NCI-H82 (cell line): ENCODE measurements around the gene IGFBP7.

Source experiments
- DNase-seq: peaks from one replicate; lab custom pipeline; 2025; lab: John Stamatoyannopoulos, UW

The IGFBP7 gene

DNA sequence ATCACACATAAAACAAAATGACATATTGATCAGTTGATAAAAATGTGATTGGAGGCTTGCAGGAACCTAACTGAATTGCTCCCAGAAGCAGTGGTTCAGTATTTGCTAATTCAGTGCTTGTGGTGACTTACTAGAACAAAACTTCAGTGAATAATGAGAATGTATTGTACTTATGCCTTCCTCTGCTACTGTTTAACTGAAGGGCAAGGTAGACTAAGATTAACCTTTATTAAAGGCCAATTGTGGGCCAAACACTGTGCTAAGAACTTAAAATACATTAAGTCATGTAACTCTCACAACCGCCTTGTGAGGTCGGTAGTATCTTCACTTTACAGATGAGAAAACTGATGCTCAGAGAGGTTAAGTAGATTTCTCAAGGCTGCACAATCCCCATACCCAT is 14.9 kb downstream of the IGFBP7 start:
- DNase-seq, result no peak

DNA sequence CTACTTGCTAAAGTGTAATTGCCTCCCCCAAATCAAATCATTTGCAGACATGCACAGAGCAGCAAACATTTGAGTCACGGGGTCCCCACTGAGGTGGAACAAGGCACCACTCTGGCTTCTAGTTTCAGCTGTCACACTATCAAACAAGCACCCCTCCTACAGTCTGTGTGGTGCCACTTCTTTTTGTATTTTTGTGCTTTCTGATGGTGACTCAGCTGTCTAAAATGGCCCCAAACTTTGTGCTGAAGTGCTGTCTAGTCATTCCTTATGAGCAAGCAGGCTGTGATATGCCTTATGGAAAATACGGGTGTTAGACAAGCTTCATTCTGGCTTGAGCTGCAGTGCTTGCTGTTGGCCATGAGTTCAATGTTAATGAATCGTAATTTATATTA is 15.4 kb downstream of the IGFBP7 start:
- DNase-seq, result no peak

DNA sequence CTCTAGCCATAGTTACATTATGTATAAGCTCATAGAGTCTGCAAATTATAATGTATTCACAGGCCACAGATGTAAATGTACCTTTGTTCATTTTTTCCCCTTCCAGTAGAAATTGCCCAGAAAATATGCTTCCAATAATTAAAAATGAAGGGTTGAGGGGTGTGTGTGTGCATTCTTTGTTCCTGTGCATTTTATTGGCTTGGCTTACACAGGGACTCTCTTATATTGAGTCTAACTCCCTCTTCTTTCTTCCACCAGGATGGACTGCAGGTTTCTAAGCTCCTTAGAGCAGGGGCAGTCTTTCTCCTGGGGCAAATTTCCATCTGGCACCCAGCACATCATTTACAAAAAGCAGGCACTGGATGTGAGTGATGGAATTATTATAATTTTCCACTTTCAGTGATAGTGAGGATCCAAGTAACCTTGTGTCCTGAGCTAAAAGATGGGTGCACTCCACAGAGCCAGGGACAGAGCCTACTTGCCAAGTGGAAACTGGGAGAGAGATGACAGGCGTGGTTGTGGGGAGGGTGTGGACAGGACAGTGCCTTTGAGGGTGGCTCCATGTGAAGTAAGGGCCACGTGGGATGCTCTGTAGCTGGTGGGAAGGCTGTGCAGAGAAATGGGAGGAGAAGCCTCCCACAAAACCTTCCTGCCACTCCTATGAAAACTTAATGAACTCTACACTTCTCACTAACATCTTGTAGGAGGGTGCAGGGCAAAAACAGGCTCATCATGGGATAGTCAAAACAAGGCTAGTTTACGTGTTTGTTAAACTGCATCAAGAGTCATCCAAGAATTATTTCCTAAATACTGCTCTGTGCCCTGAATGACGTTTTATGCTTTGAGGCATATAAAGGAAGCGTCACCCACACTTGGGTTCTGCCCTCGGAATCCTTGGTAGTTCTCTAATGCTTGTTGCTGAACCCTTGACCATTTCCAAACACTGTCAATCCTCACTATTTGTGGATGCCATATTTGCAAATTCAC is 16.0 kb downstream of the IGFBP7 start:
- no peak for DNase-seq

DNA sequence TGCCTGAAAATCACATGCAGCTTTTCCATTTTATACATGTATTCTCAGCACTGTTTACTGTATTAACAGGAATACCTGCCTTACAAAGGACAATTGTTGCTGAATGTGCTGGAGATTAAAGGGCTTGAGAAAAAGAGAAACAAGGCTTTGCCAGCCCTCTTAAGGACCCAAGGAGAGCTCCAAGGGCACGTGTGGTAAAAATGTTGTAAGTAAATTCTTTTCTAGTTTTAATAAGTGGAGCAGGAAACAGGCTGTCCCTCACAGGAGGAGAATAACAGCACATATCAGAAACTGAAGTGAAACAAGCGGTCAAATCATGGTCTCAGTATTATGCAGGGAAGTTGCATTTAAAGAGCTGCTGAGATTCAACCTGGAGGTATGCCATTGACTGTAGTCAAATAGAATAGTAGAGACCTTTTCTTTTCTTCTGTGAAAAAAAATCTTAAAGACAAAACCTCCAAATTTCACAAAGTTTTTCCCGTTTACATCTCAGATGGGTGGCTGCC is 18.5 kb downstream of the IGFBP7 start:
- no peak for DNase-seq

DNA sequence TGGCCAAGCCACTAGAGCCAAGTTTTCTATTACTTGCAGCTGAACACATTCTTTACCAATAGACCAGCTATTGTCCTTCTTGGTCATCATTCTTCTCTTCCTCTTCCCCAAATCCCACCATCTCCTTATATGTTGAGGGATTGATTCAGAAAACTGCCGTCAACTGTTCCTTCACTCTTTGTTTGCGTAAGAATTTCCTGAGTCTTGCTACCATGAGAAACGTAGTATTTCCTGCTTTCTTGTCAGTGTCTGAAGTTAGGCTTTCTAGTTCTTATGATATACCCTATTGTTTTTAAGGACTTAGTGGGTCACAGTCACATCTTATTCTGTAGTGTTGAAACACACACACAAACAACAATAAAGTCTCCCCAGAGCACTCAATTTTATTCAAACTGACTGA is 20.1 kb downstream of the IGFBP7 start:
- no peak for DNase-seq

DNA sequence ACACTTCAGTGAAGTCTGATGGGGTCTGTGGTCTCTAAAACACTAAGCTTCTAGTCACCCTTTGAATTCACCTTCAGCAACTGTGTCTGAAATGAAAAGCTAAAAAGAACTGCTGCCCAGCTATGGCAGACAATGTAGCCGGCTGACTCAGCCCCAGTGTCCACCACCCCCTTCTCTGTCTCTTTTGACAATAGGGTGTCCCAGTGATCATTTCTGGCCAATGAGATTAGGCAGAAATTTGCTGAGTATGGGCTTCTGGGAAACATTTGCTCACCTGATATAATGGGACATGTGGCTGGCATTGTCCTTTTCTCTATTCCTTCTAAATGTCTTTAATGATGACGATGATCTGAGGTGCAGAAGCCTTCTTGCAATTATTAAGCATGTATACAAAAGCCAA is 20.6 kb downstream of the IGFBP7 start:
- DNase-seq, result no peak

DNA sequence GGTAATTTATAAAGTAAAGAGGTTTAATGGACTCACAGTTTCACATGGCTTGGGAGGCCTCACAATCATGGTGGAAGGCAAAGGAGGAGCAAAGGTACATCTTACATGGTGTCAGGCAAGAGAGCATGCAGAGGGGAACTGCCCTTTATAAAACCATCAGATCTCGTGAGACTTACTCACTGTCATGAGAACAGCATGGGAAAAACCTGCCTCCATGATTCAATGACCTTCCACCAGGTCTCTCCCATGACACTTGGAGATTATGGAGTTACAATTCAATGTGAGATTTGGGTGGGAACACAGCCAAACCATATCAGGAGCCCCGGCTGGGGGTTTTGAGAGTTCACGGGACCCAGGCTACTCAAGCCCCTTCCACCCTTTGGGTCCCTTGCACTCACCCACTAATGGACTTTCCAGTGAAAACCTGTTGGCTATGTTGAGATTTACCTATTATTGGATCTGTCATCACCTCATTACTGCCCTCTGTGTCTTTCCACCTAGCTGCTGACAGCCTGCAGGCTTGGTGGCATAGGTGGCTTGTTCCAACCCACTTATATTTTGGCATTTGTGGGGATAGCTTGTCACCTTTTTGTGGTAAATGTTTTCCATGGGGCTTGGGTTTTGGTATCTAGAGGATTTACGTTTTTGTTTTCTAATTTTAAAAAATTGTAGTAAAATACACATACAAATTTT is 24.0 kb downstream of the IGFBP7 start:
- DNase-seq, result no peak

DNA sequence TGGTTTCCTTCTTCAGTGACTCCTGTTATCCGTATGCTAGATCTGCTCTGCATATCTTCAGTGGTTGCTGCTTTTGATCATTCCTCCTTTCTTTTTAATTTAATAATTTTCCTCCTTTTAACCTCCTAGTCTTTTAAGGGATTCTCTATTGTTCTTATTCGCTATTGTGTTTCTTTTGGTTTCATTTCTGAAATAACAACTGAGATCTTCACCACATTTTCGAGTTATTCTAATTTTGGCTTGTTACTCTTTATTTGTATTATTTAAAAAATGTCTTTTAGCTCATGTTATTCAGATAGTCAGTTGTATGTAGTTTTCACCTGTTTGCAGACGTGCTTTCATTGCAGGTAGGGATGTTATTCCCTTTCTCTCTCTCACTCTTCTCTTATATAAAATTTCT is 24.9 kb downstream of the IGFBP7 start:
- DNase-seq, result no peak

DNA sequence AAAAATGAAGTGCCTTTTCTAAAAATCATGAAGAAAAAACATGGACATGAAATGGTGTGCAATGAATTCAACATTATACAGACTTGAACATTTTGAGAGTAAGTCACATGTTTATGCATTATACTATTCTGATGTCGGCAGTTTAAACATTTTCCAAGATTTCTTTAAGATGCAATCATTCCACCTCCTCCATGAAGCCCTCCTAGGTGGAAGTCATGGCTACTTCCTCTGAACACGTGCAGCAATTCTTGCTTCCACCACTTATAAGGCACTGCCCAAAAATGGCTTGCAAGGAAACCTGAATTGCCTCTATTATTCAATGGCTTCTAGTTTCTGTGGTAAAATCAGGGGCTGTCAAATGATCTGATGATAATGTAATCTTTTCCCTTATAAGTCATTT is 25.8 kb downstream of the IGFBP7 start:
- no peak for DNase-seq

DNA sequence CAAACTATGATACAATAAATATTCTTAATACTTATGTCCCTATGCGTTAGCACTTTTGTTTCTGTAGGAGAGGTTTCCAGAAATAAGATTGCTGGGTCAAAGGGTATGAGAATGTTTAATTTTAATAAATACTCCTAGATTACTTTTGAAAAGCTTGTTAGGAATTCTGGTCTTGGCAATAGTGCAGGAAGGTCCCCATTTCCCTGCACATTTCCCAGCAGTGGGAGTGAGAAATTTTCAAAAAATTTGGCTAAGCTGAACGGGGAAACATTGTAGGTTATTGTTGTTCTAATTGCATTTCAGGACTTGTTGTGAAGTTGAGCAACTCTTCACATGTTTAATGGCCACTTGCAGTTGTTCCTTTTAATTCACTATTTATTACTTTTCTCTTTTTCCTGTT is 27.1 kb downstream of the IGFBP7 start:
- DNase-seq, result no peak

DNA sequence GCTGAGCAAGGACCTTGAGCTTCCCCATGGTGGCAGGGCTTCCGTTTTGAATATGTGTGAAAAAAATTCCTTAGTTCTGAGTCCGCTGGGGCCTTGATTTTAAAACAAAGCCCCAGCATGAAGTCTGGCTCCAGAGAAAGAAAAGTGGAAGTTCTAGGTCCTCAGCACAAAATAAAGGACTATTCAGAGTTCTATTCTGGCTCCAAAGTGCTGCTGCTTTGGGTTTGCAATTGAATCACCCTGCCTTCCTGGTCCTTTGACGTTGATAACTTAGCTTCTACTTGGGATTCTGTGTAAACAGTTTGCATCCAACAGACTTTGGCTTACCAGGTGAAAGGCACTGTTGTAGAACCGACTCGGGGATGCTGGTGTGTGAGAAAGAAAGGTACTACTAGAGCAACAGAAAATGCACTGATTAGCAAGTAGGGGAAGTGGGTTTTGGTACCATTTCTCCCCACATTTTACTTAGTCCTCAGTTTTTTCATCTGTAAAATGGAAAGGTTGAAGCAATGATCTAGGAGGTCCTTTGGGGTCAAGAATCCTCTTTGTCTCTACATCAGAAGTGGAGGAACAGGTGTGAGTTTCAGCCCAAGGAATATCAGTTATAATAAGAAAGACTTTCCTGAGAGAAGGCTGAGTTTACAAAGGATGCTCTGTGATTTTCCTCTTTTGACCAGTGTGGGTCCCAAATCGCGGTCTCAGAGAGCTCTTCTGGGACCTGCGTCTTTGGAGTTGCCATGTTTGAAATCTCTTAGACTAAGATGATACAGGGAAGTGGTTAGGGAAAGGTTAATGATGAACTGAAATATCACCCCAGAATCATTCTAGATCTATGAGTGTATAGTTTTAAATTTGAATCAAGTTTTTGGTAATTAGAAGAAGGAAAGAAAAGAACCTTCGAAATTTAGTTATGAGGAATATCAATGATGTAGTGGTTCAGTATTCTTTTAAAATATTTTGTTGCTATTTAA is 28.2 kb downstream of the IGFBP7 start:
- no peak for DNase-seq

DNA sequence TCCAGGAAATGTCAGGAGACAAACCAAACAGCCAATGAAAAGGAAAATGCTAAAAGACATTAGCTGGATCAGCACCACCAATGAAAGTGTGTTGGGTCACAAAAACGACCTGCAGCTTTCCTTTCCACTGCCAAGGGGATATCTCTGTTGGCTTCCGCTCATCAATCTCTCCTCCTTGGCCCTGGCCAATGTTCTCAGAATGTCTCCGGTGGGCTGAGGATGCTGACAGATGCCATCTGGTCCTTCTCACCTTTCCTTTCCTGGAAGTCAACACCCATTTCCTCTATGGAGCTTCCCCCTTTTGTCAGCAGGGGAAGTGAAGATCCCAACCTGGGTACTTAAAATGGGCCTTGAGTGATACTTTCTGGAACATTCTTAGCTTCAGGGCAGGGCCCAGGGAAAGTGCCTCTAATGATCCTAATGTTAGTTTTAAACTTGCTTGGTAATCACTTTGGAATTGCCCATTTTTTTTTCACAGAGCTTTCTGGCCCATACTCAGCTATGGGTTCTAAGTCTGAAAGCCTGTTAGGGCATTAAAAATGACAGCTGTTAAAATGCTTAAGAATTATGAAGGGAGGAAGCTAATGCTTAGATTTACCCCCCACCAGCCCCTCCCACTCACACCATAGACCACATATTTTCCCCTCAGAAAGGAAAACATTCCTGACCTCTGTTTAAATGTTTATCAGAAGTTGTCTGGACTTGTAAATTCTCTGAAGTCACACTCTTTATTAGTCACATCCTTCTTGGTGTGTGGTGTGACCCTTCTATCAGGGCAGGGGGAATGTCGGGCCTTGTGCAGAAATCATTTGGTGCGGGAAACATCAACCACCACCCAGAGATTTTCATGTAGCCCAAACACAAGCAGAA is 29.2 kb downstream of the IGFBP7 start:
- no peak for DNase-seq

DNA sequence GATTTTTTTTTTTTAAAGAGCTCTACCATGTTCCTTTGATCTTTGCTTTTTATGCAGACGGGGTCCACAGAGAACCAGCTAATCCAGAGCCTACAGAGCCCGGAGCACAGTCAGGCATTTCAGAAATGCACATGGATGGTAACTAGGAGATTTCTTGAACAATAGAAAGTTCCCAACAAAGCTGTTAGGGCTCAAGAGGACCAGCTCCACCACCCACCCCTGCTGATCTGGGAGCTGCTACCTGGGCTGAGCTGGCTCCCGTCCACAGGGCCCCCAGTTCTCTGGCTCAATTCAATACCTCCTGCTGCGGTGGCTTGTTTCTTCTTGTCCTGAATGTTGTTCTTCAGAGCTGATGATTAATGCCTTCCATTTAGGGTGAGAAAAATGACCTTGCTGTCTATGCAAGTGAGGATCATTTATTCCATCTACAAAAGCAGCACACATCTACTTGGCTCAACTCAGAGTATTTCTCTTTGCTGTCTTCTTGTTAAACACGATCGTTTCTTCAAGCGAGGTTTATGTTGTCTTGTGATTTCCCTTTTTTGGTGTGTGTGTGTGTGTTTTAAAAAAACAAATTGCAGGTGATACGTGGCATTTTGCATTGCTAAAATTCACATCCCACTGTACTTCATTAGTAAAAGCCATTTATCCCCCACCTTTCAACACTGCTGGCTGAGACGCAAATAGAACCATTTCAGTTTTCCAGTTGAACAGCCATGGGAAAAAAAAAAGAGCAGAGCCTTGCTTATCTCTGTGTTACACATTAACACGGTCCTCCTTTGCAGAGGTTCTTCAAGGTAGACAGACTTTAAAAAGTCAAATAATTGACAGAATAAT is 31.3 kb downstream of the IGFBP7 start:
- DNase-seq, result no peak

DNA sequence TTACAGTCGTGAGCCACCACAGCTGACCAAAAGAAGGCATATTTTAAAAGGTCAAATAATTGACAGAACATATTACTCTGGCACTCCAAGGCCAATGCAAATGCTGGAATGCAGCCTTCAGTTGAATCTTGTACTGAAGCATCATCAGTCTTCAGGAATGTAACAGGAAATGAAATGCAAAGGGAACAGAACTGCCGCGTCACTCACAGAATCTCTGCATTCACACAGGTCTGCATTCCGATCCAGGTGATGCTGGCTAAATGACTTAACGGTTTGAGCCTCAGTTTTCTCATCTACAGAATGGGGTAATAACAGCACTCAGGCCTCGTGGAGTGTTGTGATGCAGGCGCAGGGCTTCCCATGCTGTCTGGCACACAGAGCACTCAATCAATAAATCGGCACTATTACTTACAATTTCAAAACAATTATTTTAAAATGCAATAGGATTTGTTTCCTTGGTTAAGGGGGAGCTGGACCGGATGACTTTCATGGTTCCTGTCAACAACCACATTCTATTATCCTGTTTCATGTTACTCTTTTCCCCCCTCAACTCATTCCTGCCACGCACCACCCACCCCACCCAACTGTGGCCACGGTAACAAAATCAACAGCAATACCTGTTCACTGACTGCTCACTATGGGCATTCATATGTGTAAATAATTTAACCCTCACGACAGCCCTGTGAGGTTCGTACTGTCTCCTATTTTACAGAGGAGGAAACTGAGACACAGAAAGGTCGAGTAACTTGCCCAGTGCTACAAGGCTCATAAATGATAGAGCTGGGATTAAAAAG is 32.4 kb downstream of the IGFBP7 start:
- DNase-seq, result no peak

DNA sequence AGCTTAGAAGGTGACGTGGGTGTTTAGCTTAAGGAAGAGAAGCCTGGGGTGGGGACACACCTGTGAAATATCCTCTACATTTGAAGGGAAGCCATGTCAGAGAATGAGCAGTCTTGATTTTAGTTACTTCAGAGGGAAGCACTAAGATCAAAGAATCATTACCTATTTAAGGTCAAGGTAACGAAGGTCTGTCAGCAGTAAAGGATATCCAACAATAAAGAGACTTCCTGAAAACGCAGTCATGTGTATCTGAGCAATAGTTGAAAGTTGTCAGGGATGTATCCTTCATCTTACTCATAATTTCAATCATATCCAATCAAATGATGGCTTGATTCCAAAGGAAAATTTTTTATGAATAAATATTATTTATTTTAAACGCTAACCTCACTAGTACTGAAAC is 33.5 kb downstream of the IGFBP7 start:
- no peak for DNase-seq

DNA sequence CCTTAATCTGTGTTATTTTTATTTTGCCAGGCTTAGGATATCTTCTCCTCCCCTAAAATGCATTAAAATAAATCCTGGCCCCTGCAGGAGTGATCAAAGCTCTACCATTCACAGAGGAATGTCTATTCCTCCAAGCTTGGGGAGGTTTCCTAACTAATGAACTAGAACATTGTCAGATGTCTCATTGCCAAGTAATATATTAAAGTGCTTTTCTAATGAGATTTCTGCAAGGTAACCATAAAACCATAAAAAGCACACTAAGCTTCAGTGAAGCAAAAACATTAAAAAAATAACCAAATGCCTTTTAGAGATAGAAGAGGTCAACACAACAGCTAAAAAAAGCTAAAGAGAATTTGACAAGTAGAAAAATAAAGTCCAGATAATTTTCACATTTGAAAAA is 34.8 kb downstream of the IGFBP7 start:
- no peak for DNase-seq

DNA sequence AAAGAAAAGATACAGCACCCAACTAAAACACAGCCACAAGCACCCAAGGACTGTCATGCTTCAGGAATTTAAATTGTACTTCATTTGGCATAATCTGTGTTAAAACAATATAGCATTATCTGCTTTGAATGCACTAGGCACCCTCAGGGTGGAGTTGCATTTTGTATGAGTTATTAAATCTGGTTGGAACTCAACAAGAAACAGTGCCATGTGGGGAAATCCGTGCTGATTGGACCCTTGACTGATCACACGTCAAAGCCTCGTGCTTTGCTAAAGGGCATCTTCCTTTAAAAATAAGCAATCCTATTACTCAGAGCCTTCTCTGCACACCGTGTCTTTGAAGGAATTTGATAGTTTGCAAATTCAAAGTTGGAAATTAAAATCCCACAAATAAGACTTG is 35.4 kb downstream of the IGFBP7 start:
- DNase-seq, result no peak

DNA sequence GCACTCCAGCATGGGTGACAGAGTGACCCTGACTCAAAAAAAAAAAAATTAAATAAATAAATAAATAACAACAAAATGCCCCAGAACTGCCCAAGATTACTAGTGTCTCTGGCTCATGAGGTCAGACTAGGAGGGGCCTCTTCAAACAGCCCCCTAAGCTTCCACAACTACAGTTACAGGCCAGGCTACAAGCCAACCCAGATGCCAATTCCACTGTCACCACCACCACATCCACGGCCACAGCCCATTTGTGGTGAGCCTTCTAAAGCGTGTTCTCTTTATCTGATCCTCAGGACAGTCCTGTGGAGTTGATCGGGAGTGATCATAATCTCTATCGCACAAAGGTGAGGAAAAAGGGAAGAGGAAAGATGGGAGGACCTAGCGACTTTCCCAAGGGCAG is 36.6 kb downstream of the IGFBP7 start:
- no peak for DNase-seq

DNA sequence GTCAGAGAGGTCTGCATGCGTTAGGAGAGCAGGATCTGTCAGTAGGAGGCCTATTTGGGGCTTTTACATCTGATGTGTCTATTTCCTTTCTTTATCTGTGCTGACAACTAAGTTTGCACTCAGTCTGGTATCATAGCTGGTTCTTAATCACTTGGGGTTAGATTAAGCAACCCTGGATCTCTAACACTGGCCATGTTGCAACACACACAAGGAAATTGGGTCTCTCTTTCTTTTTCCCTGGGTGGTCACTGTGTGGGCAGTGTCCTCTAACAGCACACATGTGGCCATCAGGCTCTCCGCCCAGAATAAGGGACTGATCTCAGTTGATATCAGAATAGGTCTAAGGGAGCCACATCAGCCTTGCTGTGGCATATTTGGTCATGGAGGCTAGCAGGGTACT is 38.9 kb downstream of the IGFBP7 start:
- no peak for DNase-seq
